ENCODE data around the gene EIF3J.
"Not testable (repeated sequence)": the region's sequence is repeated elsewhere in the genome, so short reads cannot be mapped to it uniquely, and the experiment has no call there.

Gene EIF3J, protein sequence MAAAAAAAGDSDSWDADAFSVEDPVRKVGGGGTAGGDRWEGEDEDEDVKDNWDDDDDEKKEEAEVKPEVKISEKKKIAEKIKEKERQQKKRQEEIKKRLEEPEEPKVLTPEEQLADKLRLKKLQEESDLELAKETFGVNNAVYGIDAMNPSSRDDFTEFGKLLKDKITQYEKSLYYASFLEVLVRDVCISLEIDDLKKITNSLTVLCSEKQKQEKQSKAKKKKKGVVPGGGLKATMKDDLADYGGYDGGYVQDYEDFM

DNA sequence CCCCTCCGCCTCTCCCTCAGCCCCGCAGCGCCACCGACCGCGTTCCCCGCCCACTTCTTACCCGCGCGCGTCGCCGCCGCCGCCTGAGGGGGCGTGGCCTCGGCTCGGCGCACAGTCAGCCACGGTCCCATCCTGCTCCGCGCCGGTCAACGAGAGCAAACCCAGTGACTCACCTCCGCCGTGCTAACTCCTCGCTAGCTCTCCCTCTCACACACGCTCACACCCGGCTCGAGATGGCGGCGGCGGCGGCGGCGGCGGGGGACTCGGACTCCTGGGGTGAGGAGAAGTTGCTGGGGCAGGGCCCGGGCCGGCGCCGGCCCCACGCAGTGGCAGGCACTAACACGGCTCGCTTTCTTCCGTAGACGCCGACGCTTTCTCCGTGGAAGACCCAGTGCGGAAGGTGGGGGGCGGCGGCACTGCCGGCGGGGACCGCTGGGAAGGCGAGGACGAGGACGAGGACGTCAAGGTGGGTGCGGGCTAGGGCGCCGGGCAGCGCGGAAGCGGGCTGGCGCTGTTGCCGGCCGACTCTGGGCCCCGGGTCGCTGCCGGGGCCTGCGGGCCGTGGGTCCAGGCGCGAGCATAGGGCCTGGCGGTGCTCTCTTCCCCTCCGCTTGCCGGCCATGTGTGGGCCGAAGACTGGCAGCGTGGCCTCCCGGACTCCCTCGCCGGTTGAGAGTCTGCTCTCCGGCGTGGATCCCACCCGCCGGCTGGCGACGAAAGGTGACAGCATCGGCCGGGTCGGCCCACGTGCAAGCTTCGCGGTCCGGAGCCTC lies at the start of gene EIF3J:
EIF3J (plus strand) TSS at position 186 of the 773 bp plus-strand sequence; CDS start at position 234, 48 bp downstream.
- peak; percentile 93 to 95 for DNase-seq

DNA sequence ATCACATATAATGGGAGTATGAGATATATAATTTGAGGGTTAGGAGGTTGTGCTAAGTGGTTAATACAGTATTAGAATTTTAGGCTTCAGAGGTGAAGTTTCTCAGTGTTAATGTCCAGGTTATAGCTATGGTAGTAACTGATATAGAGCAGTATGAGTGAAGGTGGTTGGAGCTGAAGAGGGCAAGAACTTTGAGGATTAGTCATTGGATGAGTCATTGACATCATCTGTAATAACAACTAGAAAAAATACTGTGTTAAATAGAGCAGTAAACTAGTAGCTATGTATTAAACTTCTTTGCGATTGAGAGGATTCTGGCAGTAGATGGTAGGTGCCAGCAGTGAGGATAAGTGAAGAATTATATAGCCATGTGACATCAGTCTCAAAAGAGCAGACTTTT lies 47.5 kb upstream of the EIF3J start:
- no peak for DNase-seq

DNA sequence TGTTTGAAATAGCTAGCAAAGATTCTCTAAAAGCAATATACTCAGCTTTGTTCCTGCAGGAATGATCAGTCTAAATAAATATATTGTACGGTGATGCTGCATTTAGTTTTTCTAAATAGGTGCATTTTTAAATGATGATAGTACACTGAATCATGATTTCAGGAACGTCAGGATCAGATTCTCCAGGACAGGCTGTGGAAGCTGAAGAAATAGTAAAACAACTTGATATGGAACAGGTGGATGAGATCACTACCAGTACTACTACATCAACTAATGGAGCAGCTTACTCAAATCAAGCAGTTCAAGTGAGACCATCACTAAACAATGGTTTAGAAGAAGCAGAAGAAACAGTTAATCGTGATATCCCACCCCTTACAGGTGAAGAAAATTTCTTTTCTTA lies 46.3 kb upstream of the EIF3J start:
- DNase-seq: no peak

DNA sequence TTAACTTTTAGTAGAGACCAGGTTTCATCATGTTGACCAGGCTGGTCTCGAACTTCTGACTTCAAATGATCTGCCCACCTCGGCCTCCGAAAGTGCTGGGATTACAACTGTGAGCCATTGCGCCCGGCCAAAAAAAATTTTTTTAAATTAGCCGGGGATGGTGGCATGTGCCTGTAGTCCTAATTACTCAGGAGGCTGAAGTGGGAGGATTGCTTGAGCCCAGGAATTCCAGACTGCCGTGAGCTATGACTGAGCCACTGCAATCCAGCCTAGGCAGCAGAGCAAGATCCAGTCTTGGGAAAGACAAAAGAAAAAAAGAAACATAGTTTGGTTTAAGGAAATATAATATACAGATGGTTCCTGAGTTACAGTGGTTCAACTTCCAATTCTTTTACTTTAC lies 44.9 kb upstream of the EIF3J start:
- no peak for DNase-seq

DNA sequence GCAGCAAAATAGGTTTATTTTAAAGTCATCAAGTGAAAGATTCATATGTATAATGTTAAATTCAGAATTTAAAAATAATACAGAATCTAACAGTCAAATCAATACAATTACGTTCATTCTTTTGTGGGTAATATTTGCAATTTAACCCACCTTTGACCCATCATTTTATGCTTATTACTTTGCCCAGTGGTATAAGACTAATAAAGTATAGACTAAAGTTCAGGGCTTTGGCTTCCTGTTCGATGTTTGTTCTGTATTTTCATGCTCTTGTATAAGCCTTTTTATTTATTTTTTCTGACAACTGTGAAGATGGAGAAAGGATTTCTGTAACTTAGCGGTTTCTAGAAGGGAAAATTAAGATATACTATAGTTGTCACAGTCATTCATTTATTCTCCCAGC lies 44.3 kb upstream of the EIF3J start:
- no peak for DNase-seq

DNA sequence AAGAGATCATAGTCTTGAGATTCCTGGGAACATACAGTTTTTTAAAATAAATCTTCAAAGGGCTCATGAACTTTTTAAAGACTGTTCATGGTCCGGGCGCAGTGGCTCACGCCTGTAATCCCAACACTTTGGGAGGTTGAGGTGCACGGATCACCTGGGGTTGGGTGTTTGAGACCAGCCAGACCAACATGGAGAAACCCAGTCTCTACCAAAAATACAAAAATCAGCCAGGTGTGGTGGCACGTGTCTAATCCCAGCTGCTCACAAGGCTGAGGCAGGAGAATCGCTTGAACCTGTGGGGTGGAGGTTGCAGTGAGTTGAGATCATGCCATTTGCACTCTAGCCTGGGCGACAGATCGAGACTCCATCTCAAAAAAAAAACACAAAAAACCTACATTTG lies 41.4 kb upstream of the EIF3J start:
- no peak for DNase-seq

DNA sequence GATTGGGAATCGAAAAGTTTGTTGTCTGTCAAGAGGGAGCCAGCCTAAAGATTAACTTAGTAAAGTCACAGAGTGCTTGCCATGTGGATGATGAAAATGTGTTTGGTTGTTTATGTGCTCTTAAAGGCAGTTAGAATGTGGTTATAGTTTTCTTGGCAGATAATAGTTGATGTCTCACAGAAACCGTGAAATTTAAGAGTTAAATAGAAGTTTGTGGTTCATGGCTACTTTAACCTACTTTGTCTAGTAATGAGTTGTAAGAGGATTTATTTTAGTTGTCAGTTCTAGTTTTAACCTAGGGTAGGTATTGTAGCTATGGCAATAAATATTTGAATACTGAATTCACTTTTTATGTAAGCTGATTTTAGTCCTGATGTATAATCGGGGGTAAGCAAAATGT lies 36.4 kb upstream of the EIF3J start:
- DNase-seq: no peak

DNA sequence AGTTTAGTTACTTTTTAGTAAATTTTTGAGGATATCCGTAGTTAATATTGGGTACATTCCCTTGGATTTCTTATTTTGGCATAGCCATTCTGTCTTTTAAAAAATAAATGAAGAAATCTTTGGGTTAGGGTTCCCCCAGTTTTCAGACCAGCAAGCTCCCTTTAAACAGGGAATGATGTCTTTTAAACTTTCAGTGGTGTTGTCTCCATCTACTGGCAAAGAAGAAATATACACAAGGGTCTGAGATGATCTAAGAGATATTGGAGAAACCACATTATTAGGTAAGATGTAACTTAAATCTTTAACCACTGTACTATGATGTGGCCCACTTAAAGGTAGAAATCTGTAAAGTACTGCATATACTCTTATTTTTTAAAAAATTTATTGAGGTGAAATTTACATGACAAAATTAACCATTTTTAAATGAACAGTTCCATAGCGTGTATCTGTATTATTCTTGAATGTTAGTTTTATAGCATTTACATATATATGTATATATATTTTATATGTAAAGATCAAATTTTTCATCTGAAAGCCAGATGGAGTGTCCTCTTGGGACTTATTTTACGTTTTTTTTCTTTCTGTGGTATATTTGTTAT lies 35.1 kb upstream of the EIF3J start:
- DNase-seq: no peak

DNA sequence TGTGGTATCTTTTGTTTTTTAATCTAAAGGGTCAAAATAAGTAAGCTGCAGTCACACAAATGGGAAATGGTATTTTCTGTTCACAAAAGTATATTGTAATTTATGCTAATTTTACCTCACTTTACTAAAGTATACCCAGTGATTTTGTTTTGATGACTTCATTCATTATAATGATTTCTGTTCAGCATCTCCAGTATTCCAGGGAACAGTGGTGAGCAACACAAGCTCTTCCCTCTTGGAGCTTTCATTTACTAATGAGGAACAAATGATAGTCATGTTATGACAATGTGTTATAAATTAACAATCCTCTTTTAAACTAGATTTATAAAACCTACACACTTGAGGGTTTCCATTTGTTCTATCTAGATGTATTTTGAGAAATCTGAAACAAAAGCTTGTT lies 20.5 kb upstream of the EIF3J start:
- DNase-seq: no peak

DNA sequence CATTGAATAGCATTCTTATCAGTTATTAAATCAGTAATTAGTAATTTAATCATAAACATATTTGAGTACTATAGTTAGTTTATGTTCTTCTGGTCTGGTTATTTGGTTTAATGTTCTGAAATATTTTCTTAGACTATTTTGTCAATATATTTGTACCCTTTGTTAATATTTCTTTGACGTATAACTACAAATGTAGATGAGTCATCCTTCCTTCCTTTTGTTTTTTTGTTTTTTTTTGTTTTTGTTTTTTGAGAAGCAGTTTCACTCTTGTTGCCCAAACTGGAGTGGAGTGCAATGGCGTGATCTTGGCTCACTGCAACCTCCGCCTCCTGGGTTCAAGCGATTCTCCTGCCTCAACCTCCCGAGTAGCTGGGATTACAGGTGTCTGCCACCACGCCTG lies 17.4 kb upstream of the EIF3J start:
- no peak for DNase-seq

DNA sequence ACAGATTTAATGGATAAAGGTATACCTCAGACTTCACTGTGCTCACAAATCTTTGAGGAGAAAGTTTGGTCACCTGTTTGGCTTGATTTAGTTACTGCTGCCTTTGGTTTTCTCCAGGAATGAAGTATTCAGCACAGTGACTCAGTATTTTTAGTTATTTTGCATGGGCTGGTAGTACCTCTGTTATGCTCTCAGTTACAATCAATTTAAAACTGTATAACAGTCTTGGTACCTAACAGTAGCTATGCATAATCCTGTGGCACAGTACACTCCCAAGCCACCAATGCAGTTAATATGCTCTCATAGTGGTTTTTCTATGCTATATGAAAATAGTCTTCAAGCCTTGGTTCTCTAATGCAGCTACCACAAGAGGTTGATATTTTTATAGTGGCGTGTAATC lies 11.9 kb upstream of the EIF3J start:
- no peak for DNase-seq

DNA sequence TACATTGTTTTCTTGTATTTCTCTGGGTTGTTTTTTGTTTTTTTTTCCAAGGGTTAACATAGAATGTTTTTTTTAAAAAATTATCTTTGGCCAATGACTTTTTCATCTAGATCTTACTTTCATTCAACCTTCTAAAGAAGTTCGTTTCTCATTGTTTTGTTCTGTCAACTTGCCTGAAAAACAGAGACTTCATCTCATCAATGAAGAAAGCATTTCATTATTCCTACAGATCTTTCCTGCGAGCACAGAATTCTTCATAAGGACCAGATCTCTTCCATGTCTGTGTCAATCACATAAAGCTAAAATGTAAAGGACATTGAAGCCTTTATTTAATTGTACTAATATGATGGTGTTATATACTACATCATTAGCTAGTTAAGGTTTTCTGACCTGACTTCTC lies 9.7 kb upstream of the EIF3J start:
- DNase-seq: no peak

DNA sequence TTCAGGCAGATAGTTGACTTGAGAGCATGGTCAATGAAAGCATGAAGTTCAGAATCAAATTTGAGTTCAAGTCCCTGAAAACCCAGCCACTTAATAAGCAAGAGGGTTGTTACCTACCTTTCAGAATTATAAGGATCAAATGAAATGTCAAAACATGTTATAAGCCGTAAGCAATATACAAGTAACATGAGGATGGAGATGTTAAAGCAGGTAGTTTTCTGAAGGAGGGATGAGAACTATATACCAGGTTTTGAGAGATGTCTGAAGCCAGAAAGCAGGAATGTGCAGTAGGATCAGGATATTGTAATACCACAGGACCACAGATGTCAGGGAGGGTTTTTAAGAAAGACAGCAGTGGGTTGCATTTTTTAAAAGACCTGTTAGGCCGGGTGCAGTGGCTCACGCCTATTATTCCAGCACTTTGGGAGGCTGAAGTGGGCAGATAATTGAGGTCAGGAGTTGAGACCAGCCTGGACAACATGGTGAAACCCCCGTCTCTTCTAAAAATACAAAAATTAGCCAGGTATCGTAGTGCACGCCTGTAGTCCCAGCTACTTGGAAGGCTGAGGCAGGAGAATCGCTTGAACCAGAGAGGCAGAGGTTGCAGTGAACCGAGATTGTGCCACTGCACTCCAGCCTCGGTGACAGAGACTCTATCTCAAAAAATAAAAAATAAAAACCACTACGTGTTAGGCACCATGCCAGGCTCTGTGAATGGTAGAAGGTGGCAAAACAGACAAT lies 6.9 kb upstream of the EIF3J start:
- DNase-seq: no peak

DNA sequence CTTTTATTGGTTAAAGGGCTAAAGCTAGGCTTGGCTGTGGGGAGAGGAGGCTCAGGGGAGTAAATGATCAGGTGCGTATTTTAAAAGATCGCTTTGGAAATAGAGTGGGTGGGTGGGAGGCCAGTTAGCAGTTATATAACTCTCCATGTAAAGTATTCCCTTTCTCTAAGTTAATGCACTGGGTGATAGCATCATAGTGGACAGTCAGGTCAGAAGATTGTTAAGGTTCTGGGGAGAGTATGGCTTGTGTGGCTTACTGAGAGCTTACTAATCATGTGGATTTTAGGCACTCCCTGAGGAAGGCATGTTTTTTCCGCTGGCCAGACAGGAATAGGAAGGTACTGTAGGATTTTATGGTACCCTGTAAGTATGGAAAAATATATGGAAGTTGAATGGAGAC lies 6.3 kb upstream of the EIF3J start:
- DNase-seq: no peak

DNA sequence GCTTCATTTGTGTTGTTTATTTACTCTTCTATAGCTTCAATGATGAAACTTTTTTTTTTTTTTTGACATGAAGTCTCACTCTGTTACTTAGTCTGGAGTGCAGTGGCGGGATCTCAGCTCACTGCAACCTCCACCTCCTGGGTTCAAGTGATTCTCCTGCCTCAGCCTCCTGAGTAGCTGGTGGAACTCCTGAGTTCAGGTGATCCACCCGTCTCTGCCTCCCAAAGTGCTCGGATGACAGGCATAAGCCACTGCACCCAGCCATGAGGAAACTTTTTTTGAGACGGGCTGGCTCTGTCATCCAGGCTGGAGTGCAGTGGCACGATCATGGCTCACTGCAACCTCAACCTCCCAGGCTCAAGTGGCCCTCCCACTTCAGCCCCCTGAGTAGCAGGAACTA lies 4.7 kb upstream of the EIF3J start:
- DNase-seq: not testable (repeated sequence)

DNA sequence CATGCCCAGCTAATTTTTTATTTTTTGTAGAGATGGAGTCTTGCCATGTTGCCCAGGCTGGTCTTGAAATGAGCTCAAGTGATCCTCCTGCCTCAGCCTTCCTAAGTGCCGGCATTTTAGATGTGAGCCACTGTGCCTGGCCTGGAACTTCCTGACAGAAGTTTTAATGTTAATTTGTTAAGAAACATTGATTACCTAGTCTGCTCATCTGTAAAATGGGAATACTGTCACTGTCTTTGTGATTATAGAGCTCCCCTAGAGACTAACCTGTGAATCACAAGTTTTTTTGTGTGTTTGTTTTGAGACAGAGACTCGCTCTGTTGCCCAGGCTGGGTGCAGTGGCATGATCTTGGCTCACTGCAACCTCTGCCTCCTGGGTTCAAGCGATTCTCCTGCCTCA lies 4.3 kb upstream of the EIF3J start:
- DNase-seq: no peak

DNA sequence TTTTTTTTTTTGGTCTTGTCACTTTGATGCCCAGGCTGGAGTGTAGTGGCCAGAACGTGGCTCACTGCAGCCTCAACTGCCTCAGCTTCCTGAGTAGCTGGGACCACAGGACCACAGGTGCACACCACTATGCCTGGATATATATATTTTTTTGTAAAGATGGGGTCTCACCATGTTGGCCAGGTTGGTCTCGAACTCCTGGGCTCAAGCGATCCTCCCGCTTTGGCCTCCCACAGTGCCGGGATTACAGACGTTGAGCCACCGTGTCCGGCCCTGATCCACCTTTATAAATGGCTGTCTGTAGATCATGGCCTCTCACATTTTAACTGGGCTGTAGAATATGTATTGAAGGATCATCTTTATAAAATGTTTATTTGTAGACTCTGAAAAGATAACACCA lies 1.9 kb upstream of the EIF3J start:
- no peak for DNase-seq

DNA sequence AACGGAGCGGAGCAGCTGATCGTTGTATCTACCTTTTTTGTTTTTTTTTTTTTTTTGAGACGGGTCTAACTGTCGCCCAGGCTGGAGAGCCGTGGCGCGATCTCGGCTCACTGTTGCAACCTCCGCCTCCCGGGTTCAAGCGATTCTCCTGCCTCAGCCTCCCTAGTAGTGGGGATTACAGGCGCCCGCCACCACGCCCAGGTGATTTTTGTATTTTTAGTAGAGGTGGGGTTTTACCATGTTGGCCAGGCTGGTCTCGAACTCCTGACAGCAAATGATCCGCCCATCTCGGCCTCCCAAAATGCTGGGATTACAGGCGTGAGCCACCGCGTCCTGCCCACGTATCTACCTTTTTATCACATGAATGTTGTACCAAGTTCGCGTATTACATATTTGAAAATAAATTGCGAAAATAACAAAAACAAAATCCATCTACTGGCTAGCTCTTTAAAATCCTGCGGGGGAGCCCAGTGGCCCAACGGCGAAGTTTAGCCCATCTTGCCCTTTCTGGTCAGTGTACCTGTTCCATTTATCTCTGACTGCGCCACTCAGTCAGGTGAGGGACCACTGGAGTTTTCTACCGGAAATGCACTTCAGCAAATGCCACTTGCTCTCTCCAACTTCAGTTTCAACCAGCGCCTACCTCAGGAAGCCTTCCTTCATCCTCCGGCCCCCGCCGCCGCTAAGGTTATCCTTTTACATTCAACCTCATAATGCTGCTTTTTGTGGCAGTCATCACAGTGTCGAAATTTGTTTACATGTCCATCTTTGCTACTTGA lies 1.2 kb upstream of the EIF3J start:
- peak; percentile 15 to 38 for DNase-seq

DNA sequence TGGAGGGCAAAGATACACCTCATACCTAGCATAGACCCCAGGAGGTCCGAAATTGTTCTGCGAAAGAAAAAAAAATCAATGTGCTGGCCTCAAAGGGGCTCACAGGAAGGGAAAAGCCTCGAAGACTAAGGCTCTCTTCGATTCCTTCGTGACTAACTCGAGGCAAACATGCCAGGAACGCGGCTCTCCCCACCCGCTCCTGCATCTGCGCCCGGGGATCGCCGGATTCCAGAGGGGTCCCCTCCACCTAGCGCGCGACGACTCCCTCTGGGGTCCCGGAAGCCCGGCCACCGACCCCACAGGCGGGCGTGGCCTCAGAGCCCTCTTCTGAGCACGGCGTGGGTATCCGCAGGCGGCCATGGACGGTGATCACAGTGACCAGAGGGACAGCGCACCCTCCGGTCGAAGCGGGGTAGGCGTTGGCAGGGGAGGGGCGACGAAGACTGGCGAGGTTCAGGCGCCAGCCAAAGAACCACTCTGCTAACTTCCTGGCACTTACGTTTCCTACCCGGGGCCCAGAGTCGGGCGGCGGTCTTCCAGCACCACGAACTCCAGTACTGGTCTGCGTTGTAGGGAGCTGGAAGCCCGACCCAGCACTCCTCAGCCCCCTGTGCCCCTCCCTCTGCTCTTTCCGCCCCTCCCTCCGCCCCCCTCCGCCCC lies 515 bp upstream of the EIF3J start:
- no peak for DNase-seq

DNA sequence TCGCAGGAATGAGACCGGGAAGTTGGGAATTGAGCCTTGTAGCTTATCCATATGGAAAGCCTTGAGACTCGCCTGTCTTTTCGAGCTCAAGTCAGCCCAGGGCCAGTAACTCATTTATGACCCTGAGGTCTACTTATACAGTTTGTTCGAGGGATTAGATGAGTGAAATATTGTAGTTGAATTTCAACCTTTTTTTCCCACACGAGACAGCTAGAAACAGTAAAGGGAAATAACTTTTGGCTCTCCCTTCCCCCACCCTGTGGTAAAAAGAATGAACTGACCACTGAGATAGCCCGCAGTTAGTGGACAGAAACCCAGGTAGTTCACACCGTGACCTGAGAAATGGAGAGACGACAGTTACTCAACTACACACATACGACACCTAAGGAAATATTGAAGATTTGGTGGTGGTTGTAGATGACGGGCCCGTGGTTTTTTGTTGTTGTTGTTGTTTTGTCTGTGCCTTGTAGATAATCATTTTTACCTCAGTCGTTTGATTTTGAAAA lies 841 bp downstream of the EIF3J start:
- DNase-seq: peak in 1 of 2 donors; percentile 8

DNA sequence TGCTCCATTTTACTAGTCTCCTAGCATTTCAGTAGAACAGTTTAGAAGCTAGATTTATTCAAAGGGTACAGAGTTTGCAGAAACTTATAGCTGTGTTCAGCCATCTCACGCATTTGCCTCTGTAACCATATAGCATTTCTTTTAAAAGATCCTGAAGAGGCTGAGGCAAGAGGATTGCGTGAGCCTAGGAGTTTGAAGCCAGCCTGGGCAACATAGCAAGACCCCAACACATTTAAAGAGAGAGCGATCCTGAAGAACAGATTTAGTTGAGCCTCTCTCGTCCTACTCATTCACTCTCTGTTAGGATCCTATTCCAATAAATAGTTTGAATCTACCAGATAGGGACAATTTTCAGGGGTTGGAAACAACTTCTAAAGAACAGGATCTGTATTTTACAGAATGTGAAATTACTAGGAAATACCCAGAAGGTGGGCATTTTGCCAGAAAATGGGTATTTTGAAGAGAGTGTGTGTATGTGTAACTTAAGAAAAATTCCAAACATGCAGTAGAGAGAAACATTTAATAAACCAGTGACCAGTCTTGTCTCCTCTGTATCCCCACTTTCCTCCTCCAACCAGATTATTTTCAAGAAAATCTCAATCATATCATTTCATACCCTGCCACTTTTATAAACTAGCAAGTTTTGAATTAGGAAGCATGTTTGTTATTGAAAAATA lies 4.5 kb downstream of the EIF3J start:
- no peak for DNase-seq

Data from activated CD4-positive, alpha-beta T cell treated with anti-CD3 and anti-CD28 coated beads for 4 hours (primary cell).